ENCODE results near the gene PHKA2.
A peak's percentile ranks its signal among the peaks of the same experiment; 100 is the strongest.

PHKA2 gene

GRCh38 chrX:18935893-18936292 is 48.0 kb downstream of the PHKA2 start:
- Mint-ChIP-seq H3K27me3 (no peaks in the 10 kb centered on the region), H3K4me1 (ENCODE audit: low read depth) (no peaks in the 10 kb centered on the region), H3K4me3 (no peak overlapping the region), H3K36me3 (ENCODE audit: low read depth) (peaks cover 59% of the 10 kb centered on the region), H3K9me3 (no peaks in the 10 kb centered on the region), H3K27ac (no peak overlapping the region)
- intact Hi-C loops (cut with micrococcal nuclease): no loop called here

DNA sequence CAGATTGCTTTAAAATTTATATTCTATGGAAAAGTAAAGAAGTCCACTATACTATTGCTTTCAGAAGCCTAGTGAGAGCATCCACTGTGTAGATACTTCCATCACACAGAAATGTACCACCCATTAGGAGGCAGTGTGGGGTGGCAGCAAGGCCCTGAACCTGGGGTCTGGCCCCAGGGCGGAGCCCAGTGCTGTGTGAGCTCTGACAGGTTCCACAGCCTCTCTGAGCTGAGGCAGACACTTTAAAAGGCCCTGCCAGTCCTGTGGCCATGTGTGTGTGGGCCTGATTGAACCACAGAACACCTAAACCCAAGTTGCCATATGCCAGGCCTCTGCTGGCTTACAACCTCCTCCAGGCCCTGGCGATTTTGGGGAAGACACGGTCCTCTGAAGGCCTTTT is 49.2 kb downstream of the PHKA2 start:
- Mint-ChIP-seq H3K4me3 (no peak overlapping the region), H3K27me3 (no peaks in the 10 kb centered on the region), H3K36me3 (ENCODE audit: low read depth) (peaks cover 64% of the 10 kb centered on the region), H3K9me3 (no peaks in the 10 kb centered on the region), H3K27ac (no peak overlapping the region), H3K4me1 (ENCODE audit: low read depth) (no peaks in the 10 kb centered on the region)
- intact Hi-C loops (cut with micrococcal nuclease): loop anchor here (5.0 kb wide), 1 partner anchor 398 kb away; no protein-coding TSS in a partner anchor

GRCh38 chrX:18933617-18934016 is 50.3 kb downstream of the PHKA2 start:
- Mint-ChIP-seq H3K9me3 (no peaks in the 10 kb centered on the region), H3K4me3 (no peak overlapping the region), H3K27me3 (no peaks in the 10 kb centered on the region), H3K4me1 (ENCODE audit: low read depth) (no peaks in the 10 kb centered on the region), H3K27ac (no peak overlapping the region), H3K36me3 (ENCODE audit: low read depth) (peaks cover 66% of the 10 kb centered on the region)
- intact Hi-C loops (cut with micrococcal nuclease): loop anchor here (5.0 kb wide), 1 partner anchor 399 kb away; no protein-coding TSS in a partner anchor

DNA sequence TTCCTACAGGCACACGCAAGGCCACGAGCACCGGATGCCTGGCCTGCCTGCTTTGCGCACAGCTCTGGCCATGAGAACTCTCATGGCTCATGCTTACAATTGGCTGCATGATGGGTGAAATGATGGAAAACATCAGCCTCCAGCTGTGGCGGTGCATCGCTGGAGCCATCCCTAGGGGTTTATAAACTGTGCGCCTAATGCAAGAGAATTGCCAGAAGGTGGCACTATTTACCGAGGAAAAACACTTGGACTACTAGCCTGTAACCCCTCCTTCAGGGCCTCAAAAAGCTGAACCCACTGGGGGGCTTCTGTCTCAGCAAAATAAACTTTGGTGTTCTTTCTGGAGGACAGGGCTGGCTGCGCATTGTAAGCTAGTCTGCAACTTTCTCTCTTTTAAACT is 51.9 kb downstream of the PHKA2 start:
- intact Hi-C loops (cut with micrococcal nuclease): loop anchor here (5.0 kb wide), 1 partner anchor 400 kb away; no protein-coding TSS in a partner anchor
- H3K9me3 Mint-ChIP-seq: no peaks in the 10 kb centered on the region
- no peak overlapping the region for H3K4me3 Mint-ChIP-seq
- H3K27me3 Mint-ChIP-seq: no peaks in the 10 kb centered on the region
- H3K4me1 Mint-ChIP-seq (ENCODE audit: low read depth): no peaks in the 10 kb centered on the region
- peaks cover 66% of the 10 kb centered on the region for H3K36me3 Mint-ChIP-seq (ENCODE audit: low read depth)
- H3K27ac Mint-ChIP-seq: no peak overlapping the region

DNA sequence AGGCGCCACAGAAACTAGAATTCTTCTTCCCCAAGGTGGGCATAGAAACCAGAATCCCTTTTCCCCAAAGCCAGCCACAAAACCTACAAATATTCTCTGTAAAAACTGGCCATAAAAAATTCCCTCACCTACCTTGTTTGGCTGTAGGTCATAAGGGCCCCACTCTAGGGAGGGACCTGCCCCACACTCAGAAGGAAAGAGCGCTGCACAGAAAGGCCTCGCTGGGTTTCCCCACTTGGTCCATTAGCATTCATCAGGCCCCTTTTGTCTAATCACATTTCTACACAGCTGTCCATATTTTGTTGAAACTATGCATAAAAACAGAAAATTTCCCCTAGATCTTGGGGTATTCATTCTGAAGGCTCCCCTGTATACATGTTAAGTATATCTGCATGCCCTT is 54.1 kb downstream of the PHKA2 start:
- Mint-ChIP-seq H3K36me3 (ENCODE audit: low read depth) (peaks cover 75% of the 10 kb centered on the region), H3K27ac (no peak overlapping the region), H3K27me3 (no peaks in the 10 kb centered on the region), H3K4me3 (no peak overlapping the region), H3K4me1 (ENCODE audit: low read depth) (no peaks in the 10 kb centered on the region), H3K9me3 (no peaks in the 10 kb centered on the region)
- intact Hi-C loops (cut with micrococcal nuclease): loop anchor here (5.0 kb wide), 1 partner anchor 403 kb away; no protein-coding TSS in a partner anchor

GRCh38 chrX:18927558-18927957 is 56.4 kb downstream of the PHKA2 start:
- Mint-ChIP-seq H3K36me3 (ENCODE audit: low read depth) (peaks cover 76% of the 10 kb centered on the region), H3K27me3 (no peaks in the 10 kb centered on the region), H3K9me3 (no peaks in the 10 kb centered on the region), H3K4me3 (no peak overlapping the region), H3K4me1 (ENCODE audit: low read depth) (no peaks in the 10 kb centered on the region), H3K27ac (no peak overlapping the region)
- intact Hi-C loops (cut with micrococcal nuclease): no loop called here

- Mint-ChIP-seq H3K36me3 (ENCODE audit: low read depth) (peaks cover 69% of the 10 kb centered on the region), H3K4me1 (ENCODE audit: low read depth) (no peaks in the 10 kb centered on the region), H3K27me3 (no peaks in the 10 kb centered on the region), H3K27ac (no peak overlapping the region), H3K9me3 (no peaks in the 10 kb centered on the region), H3K4me3 (no peak overlapping the region)
- intact Hi-C loops (cut with micrococcal nuclease): no loop called here
Measured at GRCh38 chrX:18924507-18925088, 59.3 kb downstream of the PHKA2 start.

DNA sequence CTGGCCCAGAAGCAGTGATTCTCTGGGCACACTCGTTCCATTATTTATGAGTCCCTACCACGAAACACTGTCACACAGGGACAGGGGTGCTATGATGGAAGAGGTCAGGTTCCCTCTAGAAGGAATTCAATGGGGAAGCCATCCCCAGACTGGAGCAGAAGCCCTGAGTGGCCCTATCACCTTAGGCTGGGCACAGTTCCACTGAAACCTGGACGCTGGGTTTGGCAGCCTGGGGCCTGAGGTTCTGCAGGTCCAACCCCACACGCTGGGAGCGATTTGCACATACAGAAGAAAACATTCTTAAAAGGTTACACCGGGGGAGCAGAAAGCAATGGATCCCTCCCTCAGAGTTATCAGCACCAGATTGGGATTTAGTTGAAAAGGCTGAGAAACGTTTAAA is 63.3 kb downstream of the PHKA2 start:
- Mint-ChIP-seq H3K27me3 (no peaks in the 10 kb centered on the region), H3K4me1 (ENCODE audit: low read depth) (peaks cover 8% of the 10 kb centered on the region), H3K9me3 (no peaks in the 10 kb centered on the region), H3K4me3 (no peak overlapping the region), H3K36me3 (ENCODE audit: low read depth) (peaks cover 73% of the 10 kb centered on the region), H3K27ac (no peak overlapping the region)
- intact Hi-C loops (cut with micrococcal nuclease): no loop called here

DNA sequence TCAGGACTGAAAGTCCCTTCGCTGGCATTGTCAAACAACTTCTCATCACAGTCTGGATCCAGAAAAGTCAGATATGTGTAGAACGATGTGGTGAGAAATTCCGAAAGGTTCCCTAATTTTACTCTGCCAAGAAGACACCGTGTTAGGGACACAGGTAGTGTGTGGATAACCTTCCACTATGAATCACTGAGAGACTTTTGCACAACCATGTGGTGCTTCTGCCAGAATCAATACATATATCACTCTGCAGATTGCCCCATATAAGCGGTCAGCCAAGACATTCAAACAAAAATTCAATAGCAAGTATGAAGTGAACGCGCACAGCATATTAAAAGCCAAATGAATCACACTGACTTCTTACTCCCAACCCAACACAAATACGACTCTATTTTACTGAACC is 63.8 kb downstream of the PHKA2 start:
- Mint-ChIP-seq H3K27me3 (no peaks in the 10 kb centered on the region), H3K4me1 (ENCODE audit: low read depth) (peaks cover 8% of the 10 kb centered on the region), H3K4me3 (no peak overlapping the region), H3K36me3 (ENCODE audit: low read depth) (peaks cover 71% of the 10 kb centered on the region), H3K27ac (no peak overlapping the region), H3K9me3 (no peaks in the 10 kb centered on the region)
- intact Hi-C loops (cut with micrococcal nuclease): no loop called here

DNA sequence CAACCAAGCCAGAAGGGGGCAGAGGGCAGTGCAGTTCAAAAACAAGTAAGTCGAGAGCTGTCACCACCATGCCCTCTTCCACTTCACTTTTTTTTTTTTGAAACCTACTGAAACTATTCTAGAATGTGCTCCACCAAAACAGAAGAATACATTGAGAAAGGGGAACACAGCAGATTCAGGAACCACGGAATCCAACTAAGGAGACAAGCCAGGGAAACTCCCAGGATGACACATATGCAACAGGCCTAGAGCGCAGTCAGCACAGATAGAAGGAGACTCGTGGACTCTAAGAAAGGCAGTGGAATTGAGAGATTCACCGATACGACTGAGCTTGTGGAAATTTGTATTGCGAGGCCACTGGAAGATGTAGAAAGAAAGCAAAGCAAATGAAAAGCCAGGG is 66.1 kb downstream of the PHKA2 start:
- intact Hi-C loops (cut with micrococcal nuclease): no loop called here
- Mint-ChIP-seq H3K9me3 (no peaks in the 10 kb centered on the region), H3K36me3 (ENCODE audit: low read depth) (peaks cover 61% of the 10 kb centered on the region), H3K4me1 (ENCODE audit: low read depth) (peaks cover 8% of the 10 kb centered on the region), H3K27me3 (no peaks in the 10 kb centered on the region), H3K27ac (peak overlapping the region; percentile 87), H3K4me3 (no peak overlapping the region)

GRCh38 chrX:18906286-18906685 is 77.6 kb downstream of the PHKA2 start:
- no peak overlapping the region for H3K4me3 Mint-ChIP-seq
- no peaks in the 10 kb centered on the region for H3K9me3 Mint-ChIP-seq
- H3K4me1 Mint-ChIP-seq (ENCODE audit: low read depth): no peaks in the 10 kb centered on the region
- peaks cover 92% of the 10 kb centered on the region for H3K36me3 Mint-ChIP-seq (ENCODE audit: low read depth)
- intact Hi-C loops (cut with micrococcal nuclease): no loop called here
- H3K27me3 Mint-ChIP-seq: no peaks in the 10 kb centered on the region
- H3K27ac Mint-ChIP-seq: no peak overlapping the region

GRCh38 chrX:18900401-18900976 is 83.4 kb downstream of the PHKA2 start:
- peaks cover 82% of the 10 kb centered on the region for H3K36me3 Mint-ChIP-seq (ENCODE audit: low read depth)
- H3K9me3 Mint-ChIP-seq: no peaks in the 10 kb centered on the region
- H3K27me3 Mint-ChIP-seq: no peaks in the 10 kb centered on the region
- no peaks in the 10 kb centered on the region for H3K4me1 Mint-ChIP-seq (ENCODE audit: low read depth)
- intact Hi-C loops (cut with micrococcal nuclease): no loop called here
- no peak overlapping the region for H3K4me3 Mint-ChIP-seq
- no peak overlapping the region for H3K27ac Mint-ChIP-seq

- H3K9me3 Mint-ChIP-seq: no peaks in the 10 kb centered on the region
- no peaks in the 10 kb centered on the region for H3K27me3 Mint-ChIP-seq
- H3K4me3 Mint-ChIP-seq: no peak overlapping the region
- intact Hi-C loops (cut with micrococcal nuclease): no loop called here
- H3K27ac Mint-ChIP-seq: no peak overlapping the region
- H3K36me3 Mint-ChIP-seq (ENCODE audit: low read depth): peaks cover 83% of the 10 kb centered on the region
- no peaks in the 10 kb centered on the region for H3K4me1 Mint-ChIP-seq (ENCODE audit: low read depth)
Measured at GRCh38 chrX:18899796-18900380, 84.0 kb downstream of the PHKA2 start.

DNA sequence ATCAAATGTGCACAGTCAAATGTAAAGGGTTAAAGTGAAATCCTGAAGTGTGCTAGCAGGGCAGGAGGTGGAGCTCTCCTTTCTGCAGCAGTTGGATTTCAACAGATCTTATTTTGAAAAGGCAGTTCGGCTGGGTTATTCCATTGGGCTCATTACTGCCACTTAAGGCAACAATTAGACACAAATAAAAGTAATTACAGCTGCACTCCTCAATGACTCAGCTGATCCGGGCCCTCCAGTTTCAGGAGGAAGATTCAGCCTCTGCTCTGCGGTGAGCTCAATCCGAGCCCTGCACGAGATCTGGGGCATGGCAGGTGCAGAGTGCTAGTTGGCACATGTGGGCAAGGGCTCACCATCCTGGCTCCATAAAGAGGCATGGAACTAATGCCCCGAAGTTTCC is 85.4 kb downstream of the PHKA2 start:
- no peak overlapping the region for H3K27ac Mint-ChIP-seq
- intact Hi-C loops (cut with micrococcal nuclease): no loop called here
- H3K4me1 Mint-ChIP-seq (ENCODE audit: low read depth): no peaks in the 10 kb centered on the region
- H3K4me3 Mint-ChIP-seq: no peak overlapping the region
- H3K9me3 Mint-ChIP-seq: no peaks in the 10 kb centered on the region
- H3K36me3 Mint-ChIP-seq (ENCODE audit: low read depth): peaks cover 86% of the 10 kb centered on the region
- H3K27me3 Mint-ChIP-seq: no peaks in the 10 kb centered on the region

DNA sequence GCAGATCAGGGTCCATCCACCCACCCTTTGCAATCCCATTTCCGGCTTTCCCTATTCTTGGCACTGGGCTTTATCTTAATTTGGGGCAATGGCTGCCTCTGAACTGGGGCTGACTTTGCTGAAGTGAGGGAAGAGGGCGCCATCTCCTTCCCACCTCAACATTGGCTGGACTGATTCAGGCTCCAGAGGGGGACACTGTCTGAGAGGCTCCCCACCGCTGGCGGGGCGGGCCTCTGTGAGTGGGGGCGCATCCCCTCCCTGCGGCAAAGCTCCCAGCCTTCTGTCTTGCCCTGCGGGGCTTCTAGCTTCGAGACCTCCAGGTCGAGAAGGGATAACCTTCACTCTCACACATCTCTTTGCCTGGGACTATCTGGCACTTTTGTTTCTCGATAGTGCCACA is 85.8 kb downstream of the PHKA2 start:
- Mint-ChIP-seq H3K9me3 (no peaks in the 10 kb centered on the region), H3K27ac (no peak overlapping the region), H3K4me3 (no peak overlapping the region), H3K36me3 (ENCODE audit: low read depth) (peaks cover 86% of the 10 kb centered on the region), H3K27me3 (no peaks in the 10 kb centered on the region), H3K4me1 (ENCODE audit: low read depth) (no peaks in the 10 kb centered on the region)
- intact Hi-C loops (cut with micrococcal nuclease): no loop called here
